A673 (cell line): ENCODE measurements around the gene BRD9.
"Not testable (repeated sequence)": the region's sequence is repeated elsewhere in the genome, so short reads cannot be mapped to it uniquely, and the experiment has no call there.

Source experiments
- CTCF ChIP-seq: fragments of 300-800, 200-600 bp; sonication (generic); conservative IDR thresholded peaks from 2 replicates; pipeline ENCODE4 v1.5.1; 2017; ENCODE audit warnings: low read depth, mild to moderate bottlenecking, antibody characterized with exemption, low read length, moderate library complexity, mixed read lengths
- EZH2 ChIP-seq: fragments of 200-600 bp; sonication (generic); IDR thresholded peaks from 2 replicates; pipeline ENCODE4 v1.6.1; 2017; ENCODE audit warnings: borderline replicate concordance, low read depth, mild to moderate bottlenecking, mixed read lengths, antibody characterized with exemption, low read length; ENCODE audit not compliant: poor library complexity, severe bottlenecking

GRCh38 chr5:847736-848135 lies 44.9 kb downstream of the BRD9 start:
- TF ChIP-seq CTCF, EZH2: not testable (repeated sequence)
